ENCODE data around the gene ADARB1. TPM values are rescaled to one million over a fixed set of nuclear protein-coding genes. Genes with fewer than 3 reads are reported as not detected.

ADARB1 gene
- total and polyA plus RNA-seq, 2 of the 8 experiments (the other 6 are each of a cell fraction or from before 2014, with no cell fraction given), result 4.7 to 14.9 TPM

DNA sequence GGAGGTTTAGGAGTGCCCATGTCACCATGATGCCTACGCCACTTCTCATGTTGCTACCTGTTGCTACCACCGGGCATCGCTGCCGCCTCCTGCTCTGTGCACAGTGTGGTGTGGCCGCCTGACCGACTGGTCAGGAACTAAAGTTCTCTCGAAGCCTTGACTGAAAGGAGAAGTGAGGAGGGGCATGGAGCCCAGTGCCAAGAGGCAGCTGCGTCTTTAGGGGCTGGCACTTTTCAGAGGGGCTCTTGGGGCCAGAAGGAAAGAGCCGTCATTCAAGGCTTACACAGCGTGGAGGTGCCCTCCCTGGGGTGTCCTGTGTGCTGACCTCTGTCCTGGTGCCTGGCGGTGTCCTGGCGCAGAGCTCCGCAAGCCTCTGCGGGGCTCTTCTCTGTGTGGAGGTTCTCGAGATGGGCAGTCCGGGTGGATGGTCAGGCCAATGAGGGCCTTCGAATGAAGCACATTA lies 57.2 kb downstream of the ADARB1 start:
- H2AK5ac ChIP-seq (ENCODE audit: low read depth, low read length), result no peak overlapping the region
- no peak overlapping the region for H3K9ac ChIP-seq (replicated peaks in 1 of 4; ENCODE audit: extremely low read depth in 1 of 4, low read depth in 3 of 4, low read length in 3 of 4)
- H3K23me2 ChIP-seq (ENCODE audit: low read depth, low read length), result no peaks in the 10 kb centered on the region
- ChIA-PET POLR2A (ENCODE audit: partially characterized antibody) (no interaction called here), CTCF (ENCODE audit: partially characterized antibody) (interaction anchor here (0.7 to 8.9 kb wide), 7 partner anchors 7 to 184 kb away, joined by 3 to 144 read pairs (median 9); no protein-coding TSS in a partner anchor)
- no peak overlapping the region for H3K4me2 ChIP-seq (ENCODE audit: insufficient read depth in 1 of 2, low read depth in 2 of 2, low read length in 2 of 2)
- H3K4ac ChIP-seq (replicated peaks; ENCODE audit: insufficient read length, low read depth, low read length), result no peak overlapping the region
- no peak overlapping the region for H3K4me3 ChIP-seq (ENCODE audit: extremely low read depth in 1 of 4, insufficient read depth in 2 of 4, low read depth in 3 of 4, low read length in 4 of 4)
- FAIRE-seq, result no peak
- H2BK12ac ChIP-seq (ENCODE audit: low read depth, low read length), result no peak overlapping the region
- no peak for DNase-seq (ENCODE audit: low read depth in 1 of 2, low spot score in 2 of 2)
- no peak overlapping the region for H2BK120ac ChIP-seq (replicated peaks; ENCODE audit: low read depth, low read length)
- H2BK5ac ChIP-seq (ENCODE audit: low read depth, low read length), result no peak overlapping the region
- no peak overlapping the region for H4K91ac ChIP-seq (replicated peaks; ENCODE audit: insufficient read length, low read length)
- no peak overlapping the region for H2BK15ac ChIP-seq (ENCODE audit: low read length)
- no peak overlapping the region for H3K56ac ChIP-seq (replicated peaks; ENCODE audit: insufficient read length, low read depth, low read length)
- no peaks in the 10 kb centered on the region for H3K27me3 ChIP-seq (replicated peaks in 1 of 4; ENCODE audit: control insufficient read depth in 3 of 4, extremely low read depth in 1 of 4, insufficient read depth in 3 of 4, low read length in 3 of 4)
- WGBS, 2 experiments (ENCODE audit: extremely low coverage in 1 of 2, insufficient coverage in 1 of 2, insufficient read length in 1 of 2, insufficient replicate concordance in 2 of 2, low coverage in 1 of 2, low lambda C conversion rate in 2 of 2, missing lambda C conversion rate in 1 of 2), result 92% methylated on average over 16 of the region's 17 CpGs; no CpG with 5 or more reads in 1 of the 2 experiments
- no peak overlapping the region for H2BK20ac ChIP-seq (ENCODE audit: low read length)
- no peaks in the 10 kb centered on the region for H3K79me2 ChIP-seq (ENCODE audit: control insufficient read depth in 1 of 2, insufficient read depth in 2 of 2, low read length in 2 of 2)
- H3K23ac ChIP-seq (ENCODE audit: insufficient read length), result no peak overlapping the region
- peaks cover 2 to 4% of the 10 kb centered on the region in 2 experiments for H4K20me1 ChIP-seq (replicated peaks in 1 of 2; ENCODE audit: control insufficient read depth in 1 of 2, insufficient read depth in 2 of 2, low read length in 2 of 2)
- no peaks in the 10 kb centered on the region for H3K4me1 ChIP-seq (replicated peaks in 1 of 4; ENCODE audit: control insufficient read depth in 3 of 4, insufficient read depth in 4 of 4, low read length in 3 of 4)
- no peak for TF ChIP-seq SIRT6 (IDR thresholded peaks at IDR 0.05; ENCODE audit: low read length)
- H3K79me1 ChIP-seq (ENCODE audit: low read depth, low read length), result no peaks in the 10 kb centered on the region
- H3K36me3 ChIP-seq (ENCODE audit: control insufficient read depth in 2 of 4, insufficient read depth in 4 of 4, low read length in 3 of 4), result no peaks in the 10 kb centered on the region
- no peak overlapping the region for H4K8ac ChIP-seq (ENCODE audit: extremely low read depth, insufficient read depth, low read length)
- H3K9me3 ChIP-seq (ENCODE audit: insufficient read depth in 2 of 2, low read depth in 1 of 2, low read length in 1 of 2), result no peaks in the 10 kb centered on the region
- no peak overlapping the region for H3K18ac ChIP-seq (ENCODE audit: extremely low read depth, low read length)
- no peak overlapping the region for H3K14ac ChIP-seq (ENCODE audit: insufficient read length)
- no peak overlapping the region for H2AFZ ChIP-seq (ENCODE audit: low read length)
- H3K27ac ChIP-seq (ENCODE audit: low read depth, low read length), result no peak overlapping the region
- no peak overlapping the region for H4K5ac ChIP-seq (ENCODE audit: insufficient read length, low read depth, low read length)

Data from H1 (cell line).